ENCODE results near the gene ALKBH4. TPM values are rescaled to one million over a fixed set of nuclear protein-coding genes. Genes with fewer than 3 reads are reported as not detected.

Gene ALKBH4
- total RNA-seq, 4 donors from 2014 or later: 8.7 to 31.3 (median 15.8) TPM

DNA sequence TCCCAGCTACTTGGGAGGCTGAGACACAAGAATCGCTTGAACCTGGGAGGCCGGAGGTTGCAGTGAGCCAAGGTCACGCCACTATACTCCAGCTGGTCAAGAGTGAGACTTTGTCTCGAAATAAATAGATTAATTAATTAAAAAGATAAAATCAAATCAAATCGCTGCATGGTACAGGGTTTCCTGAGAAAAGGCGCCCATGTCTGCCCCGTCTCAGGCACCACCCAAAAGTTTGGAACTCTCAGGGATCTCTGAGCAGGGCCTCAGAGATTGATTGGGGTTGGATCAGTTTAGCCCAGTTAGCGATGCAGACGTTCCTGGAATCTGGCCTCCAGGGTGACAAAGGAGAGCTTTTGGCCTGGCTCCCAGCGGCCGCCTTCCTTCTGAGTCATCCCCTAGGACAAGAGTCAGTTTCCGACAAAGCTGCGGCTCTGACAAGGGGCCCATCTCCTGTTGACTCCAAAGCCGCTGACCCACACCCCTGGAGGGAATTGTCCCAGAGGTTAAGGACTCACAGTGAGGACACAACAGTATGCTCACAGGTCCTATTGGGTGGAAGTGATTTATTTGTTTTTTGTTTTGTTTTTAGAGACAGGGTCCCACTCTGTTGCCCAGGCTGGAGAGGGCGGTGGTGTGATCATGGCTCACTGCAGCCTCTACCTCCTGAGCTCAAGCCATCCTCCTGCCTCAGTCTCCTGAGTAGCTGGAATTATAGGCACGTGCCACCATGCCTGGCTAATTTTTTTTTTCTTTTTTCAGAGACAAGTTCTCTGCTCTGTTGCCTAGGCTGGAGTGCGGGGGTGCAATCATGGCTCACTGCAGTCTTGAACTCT lies 24.5 kb downstream of the ALKBH4 start:
- peak in 1 of 2 donors; percentile 68 for DNase-seq
- Histone ChIP-seq H3K36me3 (no peaks in the 10 kb centered on the region), H3K27ac (peak overlapping the region; percentile 18 to 49), H3K27me3 (no peaks in the 10 kb centered on the region), H3K9me3 (no peaks in the 10 kb centered on the region), H3K4me1 (no peaks in the 10 kb centered on the region), H3K4me3 (no peak overlapping the region)
- intact Hi-C loops (cut with DNase I; ENCODE audit: low total_unique reads): no loop called here
- TF ChIP-seq CTCF (IDR thresholded peaks at IDR 0.05) (no peak), POLR2A (IDR thresholded peaks at IDR 0.05) (no peak)

DNA sequence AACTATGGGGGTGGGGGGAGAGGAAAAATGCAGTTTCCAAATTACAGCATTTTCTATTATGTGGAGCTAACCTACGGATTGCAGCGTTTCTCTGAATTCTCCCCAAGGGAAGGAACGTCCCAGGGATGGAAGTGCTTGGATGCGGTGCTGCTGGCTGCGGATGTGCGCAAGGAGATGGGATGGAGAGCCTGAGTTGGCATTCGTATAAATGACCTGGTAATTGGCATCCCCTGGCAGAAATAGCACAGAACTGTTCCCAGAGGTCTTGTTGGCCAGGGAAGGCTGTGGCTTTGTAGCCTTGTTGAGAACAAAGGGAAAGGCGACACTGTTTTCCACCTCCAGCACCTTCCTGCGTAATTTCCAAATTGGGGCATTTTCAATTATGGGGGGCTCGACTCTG lies 28.5 kb downstream of the ALKBH4 start:
- Histone ChIP-seq H3K9me3 (no peaks in the 10 kb centered on the region), H3K27ac (no peak overlapping the region), H3K27me3 (no peaks in the 10 kb centered on the region), H3K4me1 (no peaks in the 10 kb centered on the region), H3K36me3 (no peaks in the 10 kb centered on the region), H3K4me3 (no peak overlapping the region)
- no peak for DNase-seq
- intact Hi-C loops (cut with DNase I; ENCODE audit: low total_unique reads): no loop called here
- no peak for TF ChIP-seq POLR2A (IDR thresholded peaks at IDR 0.05)
- TF ChIP-seq CTCF (IDR thresholded peaks at IDR 0.05): no peak

GRCh38 chr7:102434039-102434486 lies 30.6 kb downstream of the ALKBH4 start:
- no peak for TF ChIP-seq POLR2A (IDR thresholded peaks at IDR 0.05)
- Histone ChIP-seq H3K27me3 (no peaks in the 10 kb centered on the region), H3K36me3 (no peaks in the 10 kb centered on the region), H3K27ac (peak overlapping the region; percentile 19 to 79), H3K9me3 (no peaks in the 10 kb centered on the region), H3K4me1 (no peaks in the 10 kb centered on the region), H3K4me3 (peak overlapping the region; percentile 48 to 92)
- intact Hi-C loops (cut with DNase I; ENCODE audit: low total_unique reads): no loop called here
- no peak for DNase-seq

- Histone ChIP-seq H3K36me3 (no peaks in the 10 kb centered on the region), H3K4me3 (peak within 1 kb of the TSS; percentile 48 to 92), H3K9me3 (no peaks in the 10 kb centered on the region), H3K27ac (peak within 1 kb of the TSS; percentile 77 to 81), H3K4me1 (no peaks in the 10 kb centered on the region), H3K27me3 (no peaks in the 10 kb centered on the region)
- TF ChIP-seq CTCF (IDR thresholded peaks at IDR 0.05) (peak in 1 of 4 experiments; percentile 12), POLR2A (IDR thresholded peaks at IDR 0.05) (peak in 1 of 2 donors; percentile 43)
- intact Hi-C loops (cut with DNase I; ENCODE audit: low total_unique reads): no loop called here
- peak; percentile 76 to 85 for DNase-seq
Measured at GRCh38 chr7:102433219-102434038, 31.2 kb downstream of the ALKBH4 start, which contains the start of gene ORAI2. ORAI2 (plus strand) TSS chr7:102433575; CDS start chr7:102438957, 5,382 bp downstream.

DNA sequence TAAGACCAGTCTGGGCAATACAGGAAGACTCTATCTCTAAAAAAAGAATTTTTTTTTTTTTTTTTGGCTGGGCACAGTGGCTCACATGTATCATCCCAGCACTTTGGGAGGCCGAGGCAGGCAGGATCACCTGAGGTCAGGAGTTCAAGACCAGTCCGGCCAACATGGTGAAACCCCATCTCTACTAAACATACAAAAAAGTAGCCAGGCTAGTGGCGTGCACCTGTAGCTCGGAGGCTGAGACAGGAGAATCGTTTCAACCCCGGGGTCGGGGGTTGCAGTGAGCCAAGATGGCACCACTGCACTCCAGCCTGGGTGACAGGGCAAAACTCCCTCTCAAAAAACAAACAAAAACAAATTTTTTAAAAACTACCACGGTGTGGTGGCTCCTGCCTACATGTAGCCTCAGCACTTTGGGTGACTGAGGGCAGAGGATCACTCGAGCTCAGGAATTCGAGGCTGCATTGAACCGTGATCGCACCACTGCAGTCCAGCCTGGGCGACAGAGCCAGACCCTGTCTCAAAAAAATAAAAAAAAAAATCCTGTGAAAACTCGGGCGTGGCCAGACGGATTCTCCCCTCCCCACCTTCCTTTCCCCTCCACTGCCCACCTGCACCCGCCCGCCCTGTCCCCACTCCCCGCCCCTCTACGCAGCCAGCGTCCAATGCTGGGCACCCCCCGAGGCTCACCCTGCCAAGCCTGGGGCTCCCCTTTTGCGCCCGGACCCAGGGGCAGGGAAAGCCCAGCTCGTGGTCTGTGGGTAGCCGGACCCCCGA lies 32.0 kb downstream of the ALKBH4 start:
- H3K4me3 ChIP-seq: peak overlapping the region; percentile 48 to 92
- no peaks in the 10 kb centered on the region for H3K27me3 ChIP-seq
- peak overlapping the region; percentile 77 to 81 for H3K27ac ChIP-seq
- no peaks in the 10 kb centered on the region for H3K36me3 ChIP-seq
- H3K9me3 ChIP-seq: no peaks in the 10 kb centered on the region
- H3K4me1 ChIP-seq: no peaks in the 10 kb centered on the region
- TF ChIP-seq POLR2A (IDR thresholded peaks at IDR 0.05) (no peak), CTCF (IDR thresholded peaks at IDR 0.05) (no peak)
- no peak for DNase-seq
- intact Hi-C loops (cut with DNase I; ENCODE audit: low total_unique reads): no loop called here

All from uterus (tissue), 4 donors.